ENCODE data around the gene ATPAF1. TPM values are rescaled to one million over a fixed set of nuclear protein-coding genes. Genes with fewer than 3 reads are reported as not detected.

ATPAF1 gene
- total and polyA plus RNA-seq, 9 of the 15 experiments (the other 6 are each of a cell fraction or from before 2014, with no cell fraction given) = 6.3 to 56.2 (median 27.4) TPM

GRCh38 chr1:46670134-46670533 lies 2.0 kb upstream of the ATPAF1 start (continued):
- no peak for TF ChIP-seq SIX5 (IDR thresholded peaks at IDR 0.05; ENCODE audit: borderline replicate concordance in 1 of 2, insufficient read depth in 1 of 2, low read depth in 1 of 2, low read length in 2 of 2)
- TF ChIP-seq HDAC6 (IDR thresholded peaks at IDR 0.05; ENCODE audit: low read depth, low read length) = no peak
- no peak for TF ChIP-seq ZNF431 (CRISPR knock-in tag; IDR thresholded peaks at IDR 0.05)
- TF ChIP-seq EGR1 (conservative IDR thresholded peaks at IDR 0.05) = 0 out of 2 replicates have a peak, but pooled peaks have one; percentile 8
- peak; percentile 82 for TF ChIP-seq NFE2 (IDR thresholded peaks at IDR 0.05; ENCODE audit: low read depth)
- peak; percentile 32; the same call in 1 of the 2 replicates for TF ChIP-seq MAFK (IDR thresholded peaks at IDR 0.05; ENCODE audit: low read length)
- no peak for TF ChIP-seq XRCC3 (IDR thresholded peaks at IDR 0.05)
- no peak for TF ChIP-seq CBX1 (IDR thresholded peaks at IDR 0.05; ENCODE audit: low read depth)
- no peak for TF ChIP-seq TCF7L2 (IDR thresholded peaks at IDR 0.05; ENCODE audit: low read depth, low read length)
- TF ChIP-seq MAFF (IDR thresholded peaks at IDR 0.05; ENCODE audit: low read length) = peak; percentile 70; the same call in 1 of the 2 replicates
- TF ChIP-seq NFE2L1 (tag; IDR thresholded peaks at IDR 0.05; ENCODE audit: borderline replicate concordance, low read depth) = peak; percentile 82

- Histone ChIP-seq H3K36me3 (ENCODE audit: control insufficient read depth, insufficient read depth, low read length) (peaks cover 12% of the 10 kb centered on the region), H3K27me3 (ENCODE audit: control insufficient read depth in 2 of 2, insufficient read depth in 2 of 2, low read length in 2 of 2) (no peaks in the 10 kb centered on the region), H3K9ac (ENCODE audit: insufficient read depth in 1 of 2, low read depth in 2 of 2, low read length in 2 of 2) (no peak overlapping the region), H3K27ac (ENCODE audit: extremely low read depth, low read depth, low read length) (no peak overlapping the region), H3K4me1 (replicated peaks in 1 of 2; ENCODE audit: control insufficient read depth in 2 of 2, insufficient read depth in 2 of 2, low read length in 2 of 2) (peaks cover 9 to 13% of the 10 kb centered on the region in 2 experiments; a peak in 3 of 5 replicates), H4K20me1 (replicated peaks; ENCODE audit: control insufficient read depth, insufficient read depth, low read length) (no peaks in the 10 kb centered on the region), H3K9me1 (ENCODE audit: control insufficient read depth, insufficient read depth, low read length) (no peaks in the 10 kb centered on the region), H3K79me2 (ENCODE audit: control insufficient read depth, insufficient read depth, low read length) (peaks cover 13% of the 10 kb centered on the region), H3K9me3 (replicated peaks; ENCODE audit: control insufficient read depth, insufficient read depth, low read depth, low read length) (no peaks in the 10 kb centered on the region), H3K4me2 (ENCODE audit: insufficient read depth, low read length) (no peak overlapping the region), H3K4me3 (no peak overlapping the region), H2AFZ (ENCODE audit: low read depth, low read length) (no peak overlapping the region)
- intact Hi-C loops (cut with micrococcal nuclease) (no loop called here), in situ Hi-C loops (cut with MboI) (no loop called here)
- BruUV-seq (replicated peaks) = no TSS peak
- TF ChIP-seq CTCF (IDR thresholded peaks at IDR 0.05 in 2 of 3, conservative IDR thresholded peaks at IDR 0.05 in 1 of 3; ENCODE audit: insufficient read depth in 2 of 3, low read depth in 1 of 3, low read length in 3 of 3) (peak in 1 of 3 experiments; percentile 4; a peak in 1 of 6 replicates), RBM17 (IDR thresholded peaks at IDR 0.05; ENCODE audit: borderline replicate concordance, low read depth, low read length) (no peak), FOXA1 (IDR thresholded peaks at IDR 0.05; ENCODE audit: borderline replicate concordance) (no peak)
- WGBS (ENCODE audit: insufficient coverage, low coverage, missing lambda C conversion rate) = 71% methylated on average over 2 of the region's 2 CpGs
- no peak for FAIRE-seq
- ATAC-seq = no peak
- CTCF ChIA-PET (ENCODE audit: low intra/inter-chr PET ratio) = no interaction called here
- POLR2A ChIA-PET = interaction anchor here (0.7 to 1.6 kb wide), 7 partner anchors 10 to 305 kb away, joined by 3 to 5 read pairs (median 3); no protein-coding TSS in a partner anchor
- no peak for DNase-seq (ENCODE audit: extremely low read depth in 1 of 4, low spot score in 3 of 4)
Observed at GRCh38 chr1:46665983-46666382, 2.2 kb downstream of the ATPAF1 start.

Data from K562 (cell line).